ENCODE measurements around the gene ANKRD10.

DNA sequence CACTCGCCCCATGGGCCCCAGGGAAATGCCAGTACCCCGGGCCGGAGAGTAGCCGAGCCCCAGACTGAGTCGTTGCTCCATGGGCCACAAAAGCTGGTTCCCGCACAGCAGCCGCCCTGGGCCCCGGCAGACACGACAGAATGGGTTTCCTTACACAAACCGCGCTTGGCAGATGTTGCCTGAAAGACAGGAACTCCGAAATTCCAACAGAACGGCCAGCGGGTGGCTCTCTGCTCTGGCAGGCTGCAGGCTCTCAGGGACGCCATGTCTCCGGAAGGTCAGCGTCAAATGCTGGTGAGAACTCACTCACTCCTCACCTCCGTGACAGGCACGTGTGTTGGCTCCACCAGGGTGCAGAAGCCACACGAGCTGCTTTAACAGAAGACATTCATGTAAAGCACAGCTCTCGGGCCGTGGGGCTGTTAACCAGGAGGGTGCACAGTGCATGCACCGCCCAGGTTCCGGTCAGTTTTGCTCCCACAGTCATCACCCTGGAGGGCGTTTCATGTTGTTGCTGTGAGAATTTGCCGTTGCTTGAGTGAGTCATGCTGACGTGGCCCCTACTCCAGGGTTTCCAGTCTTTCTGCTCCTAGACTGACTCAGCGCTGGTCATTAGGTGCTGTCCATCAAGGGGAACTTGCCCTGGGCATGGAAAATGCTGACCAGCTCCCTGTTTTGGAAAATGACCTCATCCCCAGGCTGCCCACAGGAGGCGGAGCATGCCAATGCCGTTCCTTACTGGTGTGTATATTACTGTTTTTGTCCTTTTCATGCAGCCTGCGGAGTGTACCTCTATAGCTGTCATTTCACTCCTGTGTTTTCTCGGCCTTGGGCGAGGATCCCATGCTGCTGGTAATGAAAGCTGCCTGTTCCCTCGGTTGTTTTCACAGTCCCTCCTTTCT is 44.8 kb downstream of the ANKRD10 start:
- TF ChIP-seq, protein P1, sequence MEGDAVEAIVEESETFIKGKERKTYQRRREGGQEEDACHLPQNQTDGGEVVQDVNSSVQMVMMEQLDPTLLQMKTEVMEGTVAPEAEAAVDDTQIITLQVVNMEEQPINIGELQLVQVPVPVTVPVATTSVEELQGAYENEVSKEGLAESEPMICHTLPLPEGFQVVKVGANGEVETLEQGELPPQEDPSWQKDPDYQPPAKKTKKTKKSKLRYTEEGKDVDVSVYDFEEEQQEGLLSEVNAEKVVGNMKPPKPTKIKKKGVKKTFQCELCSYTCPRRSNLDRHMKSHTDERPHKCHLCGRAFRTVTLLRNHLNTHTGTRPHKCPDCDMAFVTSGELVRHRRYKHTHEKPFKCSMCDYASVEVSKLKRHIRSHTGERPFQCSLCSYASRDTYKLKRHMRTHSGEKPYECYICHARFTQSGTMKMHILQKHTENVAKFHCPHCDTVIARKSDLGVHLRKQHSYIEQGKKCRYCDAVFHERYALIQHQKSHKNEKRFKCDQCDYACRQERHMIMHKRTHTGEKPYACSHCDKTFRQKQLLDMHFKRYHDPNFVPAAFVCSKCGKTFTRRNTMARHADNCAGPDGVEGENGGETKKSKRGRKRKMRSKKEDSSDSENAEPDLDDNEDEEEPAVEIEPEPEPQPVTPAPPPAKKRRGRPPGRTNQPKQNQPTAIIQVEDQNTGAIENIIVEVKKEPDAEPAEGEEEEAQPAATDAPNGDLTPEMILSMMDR (conservative IDR thresholded peaks at IDR 0.05; ENCODE audit: low read depth in 2 of 2), result peak in 1 of 2 experiments; percentile 37; a peak in 3 of 4 replicates
- TF ChIP-seq, protein P2, sequence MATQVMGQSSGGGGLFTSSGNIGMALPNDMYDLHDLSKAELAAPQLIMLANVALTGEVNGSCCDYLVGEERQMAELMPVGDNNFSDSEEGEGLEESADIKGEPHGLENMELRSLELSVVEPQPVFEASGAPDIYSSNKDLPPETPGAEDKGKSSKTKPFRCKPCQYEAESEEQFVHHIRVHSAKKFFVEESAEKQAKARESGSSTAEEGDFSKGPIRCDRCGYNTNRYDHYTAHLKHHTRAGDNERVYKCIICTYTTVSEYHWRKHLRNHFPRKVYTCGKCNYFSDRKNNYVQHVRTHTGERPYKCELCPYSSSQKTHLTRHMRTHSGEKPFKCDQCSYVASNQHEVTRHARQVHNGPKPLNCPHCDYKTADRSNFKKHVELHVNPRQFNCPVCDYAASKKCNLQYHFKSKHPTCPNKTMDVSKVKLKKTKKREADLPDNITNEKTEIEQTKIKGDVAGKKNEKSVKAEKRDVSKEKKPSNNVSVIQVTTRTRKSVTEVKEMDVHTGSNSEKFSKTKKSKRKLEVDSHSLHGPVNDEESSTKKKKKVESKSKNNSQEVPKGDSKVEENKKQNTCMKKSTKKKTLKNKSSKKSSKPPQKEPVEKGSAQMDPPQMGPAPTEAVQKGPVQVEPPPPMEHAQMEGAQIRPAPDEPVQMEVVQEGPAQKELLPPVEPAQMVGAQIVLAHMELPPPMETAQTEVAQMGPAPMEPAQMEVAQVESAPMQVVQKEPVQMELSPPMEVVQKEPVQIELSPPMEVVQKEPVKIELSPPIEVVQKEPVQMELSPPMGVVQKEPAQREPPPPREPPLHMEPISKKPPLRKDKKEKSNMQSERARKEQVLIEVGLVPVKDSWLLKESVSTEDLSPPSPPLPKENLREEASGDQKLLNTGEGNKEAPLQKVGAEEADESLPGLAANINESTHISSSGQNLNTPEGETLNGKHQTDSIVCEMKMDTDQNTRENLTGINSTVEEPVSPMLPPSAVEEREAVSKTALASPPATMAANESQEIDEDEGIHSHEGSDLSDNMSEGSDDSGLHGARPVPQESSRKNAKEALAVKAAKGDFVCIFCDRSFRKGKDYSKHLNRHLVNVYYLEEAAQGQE (IDR thresholded peaks at IDR 0.05; ENCODE audit: unreplicated experiment), result no peak
- TF ChIP-seq EZH2phosphoT487 (IDR thresholded peaks at IDR 0.05; ENCODE audit: unreplicated experiment), result no peak
- TF ChIP-seq POLR2AphosphoS5 (IDR thresholded peaks at IDR 0.05; ENCODE audit: low read depth), result no peak
- no peak for TF ChIP-seq ZNF114 (CRISPR knock-in tag; IDR thresholded peaks at IDR 0.05)
- no peak for TF ChIP-seq STAT1 (IDR thresholded peaks at IDR 0.05; ENCODE audit: unreplicated experiment)
- TF ChIP-seq JUNB (IDR thresholded peaks at IDR 0.05; ENCODE audit: unreplicated experiment), result no peak
- no peak for TF ChIP-seq EZH2 (IDR thresholded peaks at IDR 0.05; ENCODE audit: low read depth, unreplicated experiment)
- no peak for TF ChIP-seq CREB1 (CRISPR knock-in tag; IDR thresholded peaks at IDR 0.05; ENCODE audit: low read depth)
- TF ChIP-seq, protein P3, sequence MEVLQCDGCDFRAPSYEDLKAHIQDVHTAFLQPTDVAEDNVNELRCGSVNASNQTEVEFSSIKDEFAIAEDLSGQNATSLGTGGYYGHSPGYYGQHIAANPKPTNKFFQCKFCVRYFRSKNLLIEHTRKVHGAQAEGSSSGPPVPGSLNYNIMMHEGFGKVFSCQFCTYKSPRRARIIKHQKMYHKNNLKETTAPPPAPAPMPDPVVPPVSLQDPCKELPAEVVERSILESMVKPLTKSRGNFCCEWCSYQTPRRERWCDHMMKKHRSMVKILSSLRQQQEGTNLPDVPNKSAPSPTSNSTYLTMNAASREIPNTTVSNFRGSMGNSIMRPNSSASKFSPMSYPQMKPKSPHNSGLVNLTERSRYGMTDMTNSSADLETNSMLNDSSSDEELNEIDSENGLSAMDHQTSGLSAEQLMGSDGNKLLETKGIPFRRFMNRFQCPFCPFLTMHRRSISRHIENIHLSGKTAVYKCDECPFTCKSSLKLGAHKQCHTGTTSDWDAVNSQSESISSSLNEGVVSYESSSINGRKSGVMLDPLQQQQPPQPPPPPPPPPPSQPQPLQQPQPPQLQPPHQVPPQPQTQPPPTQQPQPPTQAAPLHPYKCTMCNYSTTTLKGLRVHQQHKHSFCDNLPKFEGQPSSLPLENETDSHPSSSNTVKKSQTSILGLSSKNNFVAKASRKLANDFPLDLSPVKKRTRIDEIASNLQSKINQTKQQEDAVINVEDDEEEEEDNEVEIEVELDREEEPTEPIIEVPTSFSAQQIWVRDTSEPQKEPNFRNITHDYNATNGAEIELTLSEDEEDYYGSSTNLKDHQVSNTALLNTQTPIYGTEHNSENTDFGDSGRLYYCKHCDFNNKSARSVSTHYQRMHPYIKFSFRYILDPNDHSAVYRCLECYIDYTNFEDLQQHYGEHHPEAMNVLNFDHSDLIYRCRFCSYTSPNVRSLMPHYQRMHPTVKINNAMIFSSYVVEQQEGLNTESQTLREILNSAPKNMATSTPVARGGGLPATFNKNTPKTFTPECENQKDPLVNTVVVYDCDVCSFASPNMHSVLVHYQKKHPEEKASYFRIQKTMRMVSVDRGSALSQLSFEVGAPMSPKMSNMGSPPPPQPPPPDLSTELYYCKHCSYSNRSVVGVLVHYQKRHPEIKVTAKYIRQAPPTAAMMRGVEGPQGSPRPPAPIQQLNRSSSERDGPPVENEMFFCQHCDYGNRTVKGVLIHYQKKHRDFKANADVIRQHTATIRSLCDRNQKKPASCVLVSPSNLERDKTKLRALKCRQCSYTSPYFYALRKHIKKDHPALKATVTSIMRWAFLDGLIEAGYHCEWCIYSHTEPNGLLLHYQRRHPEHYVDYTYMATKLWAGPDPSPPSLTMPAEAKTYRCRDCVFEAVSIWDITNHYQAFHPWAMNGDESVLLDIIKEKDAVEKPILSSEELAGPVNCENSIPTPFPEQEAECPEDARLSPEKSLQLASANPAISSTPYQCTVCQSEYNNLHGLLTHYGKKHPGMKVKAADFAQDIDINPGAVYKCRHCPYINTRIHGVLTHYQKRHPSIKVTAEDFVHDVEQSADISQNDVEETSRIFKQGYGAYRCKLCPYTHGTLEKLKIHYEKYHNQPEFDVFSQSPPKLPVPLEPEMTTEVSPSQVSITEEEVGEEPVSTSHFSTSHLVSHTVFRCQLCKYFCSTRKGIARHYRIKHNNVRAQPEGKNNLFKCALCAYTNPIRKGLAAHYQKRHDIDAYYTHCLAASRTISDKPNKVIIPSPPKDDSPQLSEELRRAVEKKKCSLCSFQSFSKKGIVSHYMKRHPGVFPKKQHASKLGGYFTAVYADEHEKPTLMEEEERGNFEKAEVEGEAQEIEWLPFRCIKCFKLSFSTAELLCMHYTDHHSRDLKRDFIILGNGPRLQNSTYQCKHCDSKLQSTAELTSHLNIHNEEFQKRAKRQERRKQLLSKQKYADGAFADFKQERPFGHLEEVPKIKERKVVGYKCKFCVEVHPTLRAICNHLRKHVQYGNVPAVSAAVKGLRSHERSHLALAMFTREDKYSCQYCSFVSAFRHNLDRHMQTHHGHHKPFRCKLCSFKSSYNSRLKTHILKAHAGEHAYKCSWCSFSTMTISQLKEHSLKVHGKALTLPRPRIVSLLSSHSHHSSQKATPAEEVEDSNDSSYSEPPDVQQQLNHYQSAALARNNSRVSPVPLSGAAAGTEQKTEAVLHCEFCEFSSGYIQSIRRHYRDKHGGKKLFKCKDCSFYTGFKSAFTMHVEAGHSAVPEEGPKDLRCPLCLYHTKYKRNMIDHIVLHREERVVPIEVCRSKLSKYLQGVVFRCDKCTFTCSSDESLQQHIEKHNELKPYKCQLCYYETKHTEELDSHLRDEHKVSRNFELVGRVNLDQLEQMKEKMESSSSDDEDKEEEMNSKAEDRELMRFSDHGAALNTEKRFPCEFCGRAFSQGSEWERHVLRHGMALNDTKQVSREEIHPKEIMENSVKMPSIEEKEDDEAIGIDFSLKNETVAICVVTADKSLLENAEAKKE (CRISPR knock-in tag; IDR thresholded peaks at IDR 0.05), result no peak
- no peak for TF ChIP-seq ZNF331 (CRISPR knock-in tag; IDR thresholded peaks at IDR 0.05; ENCODE audit: low read depth)
- TF ChIP-seq, protein P4, sequence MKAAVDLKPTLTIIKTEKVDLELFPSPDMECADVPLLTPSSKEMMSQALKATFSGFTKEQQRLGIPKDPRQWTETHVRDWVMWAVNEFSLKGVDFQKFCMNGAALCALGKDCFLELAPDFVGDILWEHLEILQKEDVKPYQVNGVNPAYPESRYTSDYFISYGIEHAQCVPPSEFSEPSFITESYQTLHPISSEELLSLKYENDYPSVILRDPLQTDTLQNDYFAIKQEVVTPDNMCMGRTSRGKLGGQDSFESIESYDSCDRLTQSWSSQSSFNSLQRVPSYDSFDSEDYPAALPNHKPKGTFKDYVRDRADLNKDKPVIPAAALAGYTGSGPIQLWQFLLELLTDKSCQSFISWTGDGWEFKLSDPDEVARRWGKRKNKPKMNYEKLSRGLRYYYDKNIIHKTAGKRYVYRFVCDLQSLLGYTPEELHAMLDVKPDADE (IDR thresholded peaks at IDR 0.05), result no peak
